Activated naive CD4-positive, alpha-beta T cell treated with anti-CD3 and anti-CD28 coated beads, Interleukin-2, amount 50 U/mL, for 24 hours (primary cell): ENCODE data around the gene CHN1.

Experiments used
- H3K27ac Mint-ChIP-seq: one replicate; pipeline ENCODE4 v1.8.0; 2021; ENCODE audit warnings: mild to moderate bottlenecking, mixed read lengths
- H3K27me3 Mint-ChIP-seq: one replicate; pipeline ENCODE4 v1.8.0; 2021; ENCODE audit warnings: mixed read lengths
- H3K36me3 Mint-ChIP-seq: one replicate; pipeline ENCODE4 v1.8.0; 2021; ENCODE audit warnings: mixed read lengths
- H3K4me1 Mint-ChIP-seq: one replicate; pipeline ENCODE4 v1.8.0; 2021; ENCODE audit warnings: mixed read lengths
- H3K4me3 Mint-ChIP-seq: one replicate; pipeline ENCODE4 v1.8.0; 2021; ENCODE audit warnings: mild to moderate bottlenecking, mixed read lengths
- H3K9me3 Mint-ChIP-seq: one replicate; pipeline ENCODE4 v1.8.0; 2021; ENCODE audit warnings: mixed read lengths

Gene CHN1

DNA sequence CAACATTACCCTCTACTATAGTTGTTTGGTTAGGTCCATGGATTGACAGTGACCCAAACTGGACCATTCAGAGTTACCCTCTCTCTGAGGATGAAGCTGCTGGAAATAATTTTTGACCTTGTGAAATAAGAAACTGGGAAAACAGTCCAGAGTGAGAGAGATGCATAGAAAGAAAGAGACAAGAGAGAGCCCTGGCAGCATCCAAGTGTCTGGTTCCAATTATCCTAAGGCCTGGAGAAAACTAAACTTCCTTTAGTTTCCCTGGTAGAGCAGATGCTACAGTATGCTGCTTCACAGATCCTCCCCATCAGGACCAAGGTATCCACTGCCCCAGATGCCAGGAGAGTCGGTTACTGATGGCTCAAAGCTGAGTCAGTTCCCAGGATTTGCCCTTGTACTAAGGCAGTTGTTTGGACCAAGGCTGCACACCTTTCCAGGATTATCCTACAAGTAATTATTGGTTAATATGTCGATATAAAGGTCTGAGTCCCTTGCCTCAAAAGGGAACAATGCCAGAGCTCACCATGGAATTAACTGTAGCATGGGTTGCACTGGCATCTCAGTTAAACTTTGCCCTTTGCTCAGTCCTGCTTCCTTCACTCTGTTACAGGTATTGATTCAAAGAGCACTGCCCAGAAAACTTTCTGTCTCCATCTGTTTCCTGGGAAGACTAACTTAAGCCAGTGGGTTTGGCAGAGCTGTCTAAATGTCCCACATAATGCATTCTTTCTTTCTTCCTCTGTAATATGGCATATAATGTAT, 14.6 kb upstream of the CHN1 start:
- H3K27ac Mint-ChIP-seq: no peak overlapping the region
- H3K4me1 Mint-ChIP-seq: no peaks in the 10 kb centered on the region
- H3K9me3 Mint-ChIP-seq: no peaks in the 10 kb centered on the region

GRCh38 chr2:175017618-175018414, 12.6 kb upstream of the CHN1 start:
- Mint-ChIP-seq H3K27ac (no peak overlapping the region), H3K4me1 (no peaks in the 10 kb centered on the region), H3K9me3 (no peaks in the 10 kb centered on the region), H3K36me3 (peaks cover 2% of the 10 kb centered on the region), H3K27me3 (no peaks in the 10 kb centered on the region), H3K4me3 (no peak overlapping the region)

More for the DNA sequence above, 14.6 kb upstream of the CHN1 start:
- Mint-ChIP-seq H3K4me3 (no peak overlapping the region), H3K27me3 (no peaks in the 10 kb centered on the region), H3K36me3 (peaks cover 2% of the 10 kb centered on the region)

DNA sequence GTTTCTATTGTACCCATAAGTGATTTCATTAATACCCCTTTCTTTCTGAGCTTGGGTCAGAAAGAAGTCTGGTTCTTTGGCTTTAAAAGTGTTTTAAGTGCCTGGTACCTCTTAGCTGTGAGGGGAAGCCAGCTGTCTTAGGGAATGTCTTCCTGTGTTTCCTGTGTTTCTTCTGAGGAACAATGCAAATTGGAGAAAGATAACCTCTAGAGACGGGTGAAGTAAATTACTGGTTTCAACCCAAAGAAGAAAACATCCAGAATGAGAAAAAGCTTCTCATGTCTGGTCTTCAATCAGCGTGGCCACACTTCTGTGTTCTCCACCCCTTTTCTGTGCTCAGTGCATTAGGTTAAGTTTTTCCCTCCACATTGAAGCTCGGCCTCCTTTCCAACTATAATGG, 10.2 kb upstream of the CHN1 start:
- H3K4me1 Mint-ChIP-seq: no peaks in the 10 kb centered on the region
- no peaks in the 10 kb centered on the region for H3K27me3 Mint-ChIP-seq
- H3K4me3 Mint-ChIP-seq: no peak overlapping the region
- H3K9me3 Mint-ChIP-seq: no peaks in the 10 kb centered on the region
- H3K36me3 Mint-ChIP-seq: peaks cover 2% of the 10 kb centered on the region
- H3K27ac Mint-ChIP-seq: no peak overlapping the region

- no peak overlapping the region for H3K27ac Mint-ChIP-seq
- peaks cover 6% of the 10 kb centered on the region for H3K27me3 Mint-ChIP-seq
- peaks cover 2% of the 10 kb centered on the region for H3K36me3 Mint-ChIP-seq
- no peak overlapping the region for H3K4me3 Mint-ChIP-seq
- H3K4me1 Mint-ChIP-seq: no peaks in the 10 kb centered on the region
- no peaks in the 10 kb centered on the region for H3K9me3 Mint-ChIP-seq
Observed at GRCh38 chr2:175012516-175012915, 7.3 kb upstream of the CHN1 start.

DNA sequence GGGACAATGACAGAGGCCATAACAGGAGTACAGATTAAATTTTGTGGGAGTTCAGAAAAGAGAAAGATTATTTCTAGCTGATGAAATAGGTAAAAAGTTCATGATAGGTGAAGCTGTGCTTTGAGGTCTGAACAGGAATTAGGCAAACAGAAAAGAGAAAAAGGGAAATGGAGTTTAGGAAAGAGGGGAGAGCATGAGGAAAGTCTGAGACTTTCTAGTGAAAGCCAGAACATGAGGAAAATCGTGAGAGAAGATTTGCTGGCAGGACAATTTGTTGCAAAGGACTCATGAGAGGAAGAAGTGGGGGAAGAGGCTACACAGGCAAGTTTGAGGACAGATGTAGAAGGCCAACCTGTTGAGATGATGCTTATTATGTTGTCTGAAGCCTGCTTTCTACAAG, 6.3 kb upstream of the CHN1 start:
- Mint-ChIP-seq H3K27ac (no peak overlapping the region), H3K36me3 (peaks cover 2% of the 10 kb centered on the region), H3K4me1 (no peaks in the 10 kb centered on the region), H3K27me3 (peaks cover 8% of the 10 kb centered on the region), H3K9me3 (no peaks in the 10 kb centered on the region), H3K4me3 (no peak overlapping the region)

DNA sequence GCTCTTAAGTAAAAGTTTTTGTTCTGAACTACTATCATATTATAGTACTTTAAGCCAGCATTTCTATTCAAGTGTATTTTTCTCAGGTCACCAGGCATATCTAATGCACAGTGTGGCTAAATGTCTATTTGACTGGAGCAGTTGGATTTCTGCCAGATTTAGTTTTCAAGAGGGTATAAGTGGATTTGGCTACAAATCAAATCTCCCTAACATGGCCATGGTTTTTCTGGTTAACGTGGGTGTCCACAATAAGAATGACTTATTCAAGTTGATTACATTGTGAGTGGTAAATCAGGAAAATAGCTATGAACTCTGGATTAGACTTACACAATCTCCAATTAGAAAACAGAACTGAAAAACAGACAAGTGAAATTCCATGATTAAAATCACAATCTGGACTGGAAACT, 5.7 kb upstream of the CHN1 start:
- Mint-ChIP-seq H3K27me3 (peaks cover 14% of the 10 kb centered on the region), H3K27ac (no peak overlapping the region), H3K9me3 (no peaks in the 10 kb centered on the region), H3K4me3 (no peak overlapping the region), H3K4me1 (no peaks in the 10 kb centered on the region), H3K36me3 (peaks cover 2% of the 10 kb centered on the region)

DNA sequence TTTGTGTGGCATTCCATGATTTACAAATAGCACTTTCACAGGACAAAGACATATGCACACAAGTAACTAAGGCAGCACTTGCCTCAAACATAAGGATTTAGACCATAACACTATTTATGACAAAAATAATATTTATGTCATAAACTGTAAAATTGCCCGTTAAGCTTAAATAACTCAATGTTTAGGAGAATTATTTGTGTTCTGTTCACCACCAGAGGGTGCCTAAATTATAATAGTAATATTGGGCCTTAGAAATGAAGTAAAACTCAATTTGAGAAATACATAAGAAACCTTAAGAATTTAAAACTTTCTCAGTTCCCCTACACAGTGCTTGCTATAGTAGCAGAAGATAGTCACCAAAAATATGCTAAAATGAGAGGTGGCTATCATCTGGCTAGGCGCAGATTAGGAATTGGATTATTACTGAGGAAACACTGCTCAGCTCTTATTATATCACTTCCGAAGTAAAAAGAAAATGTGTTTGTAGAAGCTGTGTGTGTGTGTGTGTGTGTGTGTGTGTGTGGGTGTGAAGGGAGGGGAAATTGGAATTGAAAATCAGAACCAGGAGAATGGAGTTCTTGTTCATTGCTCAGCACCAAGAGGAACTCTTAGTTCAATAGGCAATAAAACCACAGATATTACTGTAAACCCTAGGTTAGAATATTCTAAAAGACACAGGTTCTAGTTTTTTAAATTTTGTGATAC, 4.9 kb upstream of the CHN1 start:
- Mint-ChIP-seq H3K36me3 (peaks cover 2% of the 10 kb centered on the region), H3K27ac (no peak overlapping the region), H3K4me3 (no peak overlapping the region), H3K9me3 (no peaks in the 10 kb centered on the region), H3K4me1 (no peaks in the 10 kb centered on the region), H3K27me3 (peaks cover 14% of the 10 kb centered on the region)

DNA sequence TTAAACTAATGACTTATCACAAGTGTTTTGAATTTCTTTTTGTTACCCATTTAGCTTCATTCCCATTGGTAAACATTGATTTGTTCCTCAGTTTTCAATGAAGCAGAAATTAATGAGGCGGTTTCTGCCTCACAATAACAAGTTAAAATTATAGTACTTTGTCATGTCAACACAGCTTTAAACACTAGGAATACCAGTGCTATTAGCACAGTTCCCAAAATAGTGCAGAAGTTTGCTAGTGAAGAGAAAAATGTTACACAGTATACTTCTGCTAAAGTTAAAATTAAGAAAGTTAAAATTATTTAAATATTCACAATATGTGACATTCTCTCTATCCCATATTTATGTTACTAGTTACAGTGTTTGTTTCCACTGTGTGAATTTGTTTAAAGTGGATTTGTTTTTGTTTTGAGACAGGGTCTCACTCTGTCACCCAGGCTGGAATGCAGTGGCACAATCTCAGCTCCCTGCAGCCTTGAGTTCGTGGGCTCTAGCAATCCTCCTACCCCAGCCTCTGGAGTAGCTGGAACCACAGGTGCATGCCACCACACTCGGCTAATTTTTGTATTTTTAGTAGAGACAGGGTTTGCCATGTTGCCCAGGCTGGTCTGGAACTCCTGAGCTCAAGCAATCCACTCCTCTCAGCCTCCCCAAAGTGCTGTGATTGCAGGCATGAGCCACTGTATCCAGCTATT, 3.8 kb upstream of the CHN1 start:
- no peak overlapping the region for H3K4me3 Mint-ChIP-seq
- peak overlapping the region; percentile 73 for H3K27ac Mint-ChIP-seq
- no peaks in the 10 kb centered on the region for H3K9me3 Mint-ChIP-seq
- peaks cover 4% of the 10 kb centered on the region for H3K4me1 Mint-ChIP-seq
- H3K27me3 Mint-ChIP-seq: peaks cover 20% of the 10 kb centered on the region
- no peaks in the 10 kb centered on the region for H3K36me3 Mint-ChIP-seq

GRCh38 chr2:175008009-175008408, 2.8 kb upstream of the CHN1 start:
- Mint-ChIP-seq H3K27ac (no peak overlapping the region), H3K27me3 (peaks cover 26% of the 10 kb centered on the region), H3K36me3 (no peaks in the 10 kb centered on the region), H3K4me3 (no peak overlapping the region), H3K9me3 (no peaks in the 10 kb centered on the region), H3K4me1 (peaks cover 4% of the 10 kb centered on the region)

GRCh38 chr2:175007510-175007909, 2.3 kb upstream of the CHN1 start:
- H3K27ac Mint-ChIP-seq: no peak overlapping the region
- H3K27me3 Mint-ChIP-seq: peaks cover 30% of the 10 kb centered on the region
- peaks cover 4% of the 10 kb centered on the region for H3K4me1 Mint-ChIP-seq
- no peak overlapping the region for H3K4me3 Mint-ChIP-seq
- H3K36me3 Mint-ChIP-seq: no peaks in the 10 kb centered on the region
- no peaks in the 10 kb centered on the region for H3K9me3 Mint-ChIP-seq

GRCh38 chr2:175006281-175006680, 1.1 kb upstream of the CHN1 start:
- peaks cover 4% of the 10 kb centered on the region for H3K4me1 Mint-ChIP-seq
- H3K36me3 Mint-ChIP-seq: no peaks in the 10 kb centered on the region
- peaks cover 38% of the 10 kb centered on the region for H3K27me3 Mint-ChIP-seq
- H3K9me3 Mint-ChIP-seq: no peaks in the 10 kb centered on the region
- peak overlapping the region; percentile 76 for H3K4me3 Mint-ChIP-seq
- no peak overlapping the region for H3K27ac Mint-ChIP-seq

DNA sequence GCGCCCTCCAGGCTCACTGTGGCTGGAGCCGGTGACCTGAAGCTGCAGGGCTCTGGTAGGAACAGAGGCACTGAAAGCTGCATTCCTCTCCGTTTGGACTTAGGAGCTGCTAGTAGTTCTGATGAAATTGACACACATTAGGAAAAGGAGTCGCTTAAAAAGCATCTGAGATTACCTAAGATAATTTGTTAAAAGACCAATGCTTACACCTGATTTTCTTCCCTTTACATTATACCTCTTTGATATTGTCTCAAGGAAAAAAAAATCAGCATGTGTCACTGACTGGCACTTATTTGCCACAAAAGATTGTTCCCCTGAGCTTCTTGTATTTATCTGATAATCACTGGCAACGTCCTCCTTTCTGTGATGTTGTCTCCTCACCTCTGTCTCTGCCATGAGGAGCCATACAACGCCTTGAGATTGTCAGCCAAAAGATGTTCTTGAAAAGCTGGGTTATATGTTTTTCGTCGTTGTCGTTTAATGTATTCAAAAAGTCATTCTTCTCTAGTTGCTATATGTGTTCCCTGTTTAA, 618 bp upstream of the CHN1 start:
- H3K27me3 Mint-ChIP-seq: peaks cover 42% of the 10 kb centered on the region

DNA sequence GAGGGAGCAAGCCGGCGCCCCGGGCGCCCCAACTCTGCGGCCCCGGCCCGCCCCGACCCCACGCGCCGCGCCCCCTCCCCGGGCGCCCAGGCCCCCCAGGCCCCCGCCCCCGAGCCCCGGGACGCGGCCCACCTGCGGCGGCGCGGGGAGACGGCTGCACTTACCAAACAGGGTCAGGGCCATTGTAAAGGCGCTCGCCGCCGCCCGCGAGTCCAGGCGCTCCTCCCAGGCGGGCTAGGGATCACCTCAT, 526 bp downstream of the CHN1 start:
- Mint-ChIP-seq H3K9me3 (no peaks in the 10 kb centered on the region), H3K27me3 (peaks cover 46% of the 10 kb centered on the region), H3K4me3 (peak overlapping the region; percentile 86), H3K4me1 (peaks cover 4% of the 10 kb centered on the region), H3K27ac (no peak overlapping the region), H3K36me3 (no peaks in the 10 kb centered on the region)

More for the DNA sequence above, 618 bp upstream of the CHN1 start:
- H3K4me1 Mint-ChIP-seq: peaks cover 4% of the 10 kb centered on the region
- H3K4me3 Mint-ChIP-seq: peak overlapping the region; percentile 76
- no peaks in the 10 kb centered on the region for H3K36me3 Mint-ChIP-seq
- no peaks in the 10 kb centered on the region for H3K9me3 Mint-ChIP-seq
- H3K27ac Mint-ChIP-seq: no peak overlapping the region

DNA sequence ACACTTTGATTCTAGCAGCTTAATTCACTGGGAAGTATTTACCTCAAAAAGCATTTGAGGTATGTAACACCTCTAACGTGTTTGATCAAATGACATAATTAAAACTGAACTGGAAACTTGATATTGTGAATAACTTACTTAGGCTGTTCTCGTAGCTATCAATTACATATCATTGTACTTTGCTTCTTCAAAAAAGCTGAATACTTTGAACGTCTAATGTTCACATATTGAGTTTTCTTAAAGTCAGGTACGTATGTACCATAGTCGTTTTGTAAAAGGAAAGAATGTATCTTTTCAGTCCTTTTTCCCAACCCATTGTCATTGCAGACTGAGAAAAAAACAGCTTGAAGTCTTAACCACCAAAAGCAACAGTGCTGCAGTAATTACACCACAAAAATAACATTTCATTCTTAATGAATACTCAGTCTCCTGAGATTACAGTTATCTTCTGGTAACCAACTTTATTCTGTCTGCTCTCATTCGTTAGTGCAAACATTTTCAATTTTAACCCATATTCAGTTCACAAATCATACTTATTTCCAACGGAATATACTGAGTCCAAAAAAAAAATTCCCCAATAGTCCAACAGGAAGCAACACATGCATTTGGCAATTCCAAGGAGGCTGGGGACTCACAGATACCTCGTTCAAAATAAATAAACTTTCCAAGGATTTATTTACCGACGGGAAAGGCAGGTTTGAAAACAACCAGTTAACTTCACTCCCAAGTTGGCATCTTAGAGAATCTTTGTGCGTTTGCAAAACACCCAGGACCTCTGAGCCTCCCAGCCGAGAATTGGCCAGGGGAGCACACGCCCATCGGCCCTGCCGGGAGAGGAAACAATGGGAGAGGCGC, 1.1 kb downstream of the CHN1 start:
- Mint-ChIP-seq H3K9me3 (no peaks in the 10 kb centered on the region), H3K27me3 (peaks cover 48% of the 10 kb centered on the region), H3K36me3 (no peaks in the 10 kb centered on the region), H3K4me3 (peak overlapping the region; percentile 86), H3K27ac (no peak overlapping the region), H3K4me1 (peaks cover 4% of the 10 kb centered on the region)
